HG02571 (cell line): ENCODE results near the gene KIF12.

Source experiments
- ATAC-seq: cut with Tn5 transposase; IDR thresholded peaks from one replicate; pipeline ENCODE4 v1.9.1; 2021; ENCODE audit warnings: mild to moderate bottlenecking, moderate library complexity; ENCODE audit not compliant: unreplicated experiment

Gene KIF12

DNA sequence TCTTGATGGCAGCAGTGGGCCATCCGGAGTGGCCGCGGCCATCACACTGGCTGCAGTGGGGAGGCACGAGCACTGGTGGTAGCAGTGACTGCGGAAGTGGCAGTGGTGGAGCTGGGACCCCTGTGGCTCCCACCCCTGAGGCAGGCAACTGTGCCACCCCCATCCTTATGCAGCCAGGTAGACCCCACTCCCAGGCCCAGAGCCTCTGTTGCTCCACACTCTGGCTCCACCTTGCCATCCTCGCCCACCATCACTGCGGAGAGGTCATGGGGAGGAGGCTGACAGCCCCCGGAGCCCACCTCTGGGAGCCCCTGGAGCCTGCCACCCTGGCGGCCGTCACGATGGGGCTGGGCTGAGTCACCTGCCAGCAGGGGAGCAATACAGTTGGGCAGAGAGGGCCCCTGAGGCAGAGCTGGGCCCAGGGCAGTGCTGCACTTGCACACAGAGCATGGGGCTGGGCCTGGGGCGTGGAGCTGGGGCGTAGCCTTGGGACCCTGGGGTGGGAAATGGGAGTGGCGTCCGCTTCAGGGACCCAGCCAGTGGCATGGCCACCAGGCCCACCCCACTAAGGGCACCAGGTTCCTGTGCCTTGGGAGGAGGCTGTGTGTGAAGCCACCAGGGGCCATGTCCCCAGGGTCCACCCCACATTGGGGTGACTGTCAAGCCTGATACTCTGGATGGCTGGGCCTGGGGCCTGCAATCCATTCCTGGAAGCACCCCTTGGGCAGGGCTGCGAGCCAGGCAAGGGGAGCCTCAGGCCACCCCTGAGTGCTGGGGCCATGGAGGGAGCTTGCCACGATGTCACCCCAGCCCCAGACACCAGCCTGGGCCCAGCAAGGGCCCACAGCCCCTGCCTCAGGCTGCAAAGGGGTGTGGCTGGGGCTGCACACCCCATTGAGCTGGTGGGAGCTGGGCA, 28.6 kb downstream of the KIF12 start:
- ATAC-seq = no peak

DNA sequence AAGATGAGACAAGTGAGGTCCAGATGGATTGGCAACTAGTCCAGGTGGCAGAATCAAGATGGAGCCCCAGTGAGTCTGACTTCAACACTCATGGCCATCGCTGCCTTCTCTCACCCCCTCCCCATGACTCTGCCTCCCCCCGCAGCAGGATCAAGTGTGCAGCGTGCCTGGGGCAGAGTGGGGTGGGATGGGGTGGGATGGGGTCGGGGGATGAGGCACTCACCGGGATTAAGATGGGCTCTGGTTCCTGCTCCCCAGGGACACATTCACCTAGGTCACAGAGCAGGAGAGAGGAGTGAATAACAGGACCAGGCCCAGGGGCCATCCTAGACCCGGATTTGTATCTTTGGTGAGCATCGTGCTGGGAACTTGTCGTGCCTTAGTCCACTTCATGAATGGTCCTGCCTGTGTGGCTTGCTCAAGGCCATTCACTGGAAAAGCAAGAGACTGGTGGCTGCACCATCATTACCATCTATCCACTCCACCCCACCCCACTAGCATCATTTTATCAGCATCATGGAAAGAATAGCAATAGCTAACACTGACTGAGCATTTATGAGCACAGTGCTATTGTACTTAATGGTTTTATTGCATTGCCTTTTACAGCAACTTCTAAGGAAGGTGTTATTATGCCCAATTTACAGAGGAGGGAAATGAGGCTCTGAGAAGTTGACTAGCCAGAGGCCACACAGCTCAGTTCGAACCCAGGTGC, 29.5 kb downstream of the KIF12 start:
- ATAC-seq = no peak

DNA sequence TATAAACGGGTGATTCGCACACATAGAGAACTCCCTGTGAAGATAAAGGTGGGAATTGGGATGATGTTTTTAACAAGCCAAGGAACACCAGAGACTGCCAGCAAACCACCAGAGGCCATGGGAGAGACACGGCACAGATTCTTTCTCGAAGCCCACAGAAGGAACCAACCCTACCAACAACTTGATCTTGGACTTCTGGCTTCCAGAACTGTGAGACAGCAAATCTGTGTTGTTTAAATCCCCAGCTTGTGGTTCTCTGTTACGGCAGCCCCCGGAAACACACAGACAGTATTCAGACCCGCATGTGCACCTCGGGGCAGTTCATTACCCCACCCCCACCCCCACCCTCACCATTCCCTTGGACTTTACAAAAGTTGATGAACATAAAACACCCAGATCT, 33.8 kb downstream of the KIF12 start:
- no peak for ATAC-seq

DNA sequence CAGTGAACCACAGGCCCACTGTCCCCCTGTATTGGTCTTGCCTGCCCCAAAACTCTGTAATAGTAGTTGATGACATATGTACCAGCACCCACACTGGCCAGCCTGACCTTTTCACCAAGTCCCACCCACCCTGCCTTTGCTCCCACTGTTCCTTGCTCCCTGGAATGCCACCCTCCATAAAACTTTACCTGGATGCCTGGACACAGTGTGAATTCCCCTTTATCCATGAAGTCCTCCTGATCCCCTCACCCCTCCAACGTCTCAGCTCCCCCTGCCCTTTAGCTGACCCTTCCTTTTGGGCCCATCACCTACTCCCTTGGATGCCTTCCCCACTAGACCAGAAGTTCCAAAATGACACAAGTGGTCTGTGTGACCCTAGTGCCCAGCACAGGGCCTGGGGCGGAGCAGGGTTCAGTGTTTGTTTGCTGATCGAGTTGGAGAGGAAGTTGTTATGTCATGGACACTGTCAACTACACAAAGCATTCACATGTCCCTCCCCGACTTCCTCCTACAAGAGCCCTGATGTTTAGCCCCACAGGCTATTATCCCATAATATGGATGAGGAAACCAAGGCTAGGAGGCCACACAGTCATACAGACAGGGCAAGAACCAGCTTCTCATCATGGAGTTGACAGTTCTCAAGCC, 37.1 kb downstream of the KIF12 start:
- ATAC-seq = no peak

DNA sequence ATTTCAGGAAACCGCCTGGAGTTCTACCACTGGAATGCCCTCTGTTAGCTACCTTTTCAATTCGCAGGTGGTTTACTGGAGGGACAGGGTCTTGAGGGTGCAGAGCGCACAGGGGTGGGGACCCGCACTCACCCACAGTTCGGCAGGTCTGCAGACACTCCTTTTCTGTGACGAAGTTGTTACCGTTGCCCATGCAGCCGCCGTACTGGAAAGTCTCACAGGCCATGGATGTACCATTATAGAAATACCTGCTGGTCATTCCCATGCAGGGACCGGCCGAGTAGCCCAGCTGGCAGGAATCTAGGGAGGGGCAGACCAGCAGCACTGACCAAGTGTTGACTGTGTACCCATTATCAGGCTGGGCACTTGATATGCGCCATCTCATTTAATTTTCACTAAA, 37.8 kb downstream of the KIF12 start:
- no peak for ATAC-seq

DNA sequence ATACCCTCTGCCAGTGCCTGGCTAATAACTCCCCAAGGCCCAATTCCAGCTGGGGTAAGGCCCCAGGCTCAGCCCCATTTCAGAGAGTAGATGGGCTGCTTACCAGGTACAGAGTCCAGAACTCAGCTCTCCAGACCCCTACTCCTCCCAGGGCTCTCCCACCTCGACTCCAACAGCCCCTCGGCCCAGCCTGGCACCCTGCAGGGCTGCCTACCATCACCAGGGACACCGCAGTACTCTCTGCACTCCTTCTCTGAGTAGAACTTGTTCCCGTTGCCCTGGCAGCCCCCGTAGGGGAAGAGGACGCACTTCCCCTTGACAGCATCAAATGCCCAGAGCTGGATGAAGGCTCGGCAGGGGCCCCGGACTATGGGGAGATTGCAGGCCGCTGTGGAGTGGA, 38.4 kb downstream of the KIF12 start:
- ATAC-seq = no peak

DNA sequence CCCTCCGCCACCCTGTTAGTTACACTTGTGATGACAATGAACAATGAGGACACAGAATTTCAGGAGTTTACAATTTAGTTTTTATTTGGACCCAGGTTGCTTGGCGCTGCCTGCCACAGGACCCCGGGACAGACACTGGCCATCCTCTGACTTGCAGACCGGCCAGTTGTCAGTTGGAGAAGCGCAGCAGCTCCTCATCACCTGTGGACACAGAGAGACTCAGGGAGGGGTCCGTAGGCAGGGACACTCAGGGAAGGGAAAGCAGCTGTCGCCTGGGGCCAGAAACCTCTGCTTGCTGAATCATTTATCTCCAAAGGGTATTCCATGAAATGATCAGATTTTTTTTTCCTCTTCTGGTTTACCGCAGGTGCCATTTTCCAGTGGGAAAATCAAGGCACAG, 39.0 kb downstream of the KIF12 start:
- ATAC-seq = no peak

DNA sequence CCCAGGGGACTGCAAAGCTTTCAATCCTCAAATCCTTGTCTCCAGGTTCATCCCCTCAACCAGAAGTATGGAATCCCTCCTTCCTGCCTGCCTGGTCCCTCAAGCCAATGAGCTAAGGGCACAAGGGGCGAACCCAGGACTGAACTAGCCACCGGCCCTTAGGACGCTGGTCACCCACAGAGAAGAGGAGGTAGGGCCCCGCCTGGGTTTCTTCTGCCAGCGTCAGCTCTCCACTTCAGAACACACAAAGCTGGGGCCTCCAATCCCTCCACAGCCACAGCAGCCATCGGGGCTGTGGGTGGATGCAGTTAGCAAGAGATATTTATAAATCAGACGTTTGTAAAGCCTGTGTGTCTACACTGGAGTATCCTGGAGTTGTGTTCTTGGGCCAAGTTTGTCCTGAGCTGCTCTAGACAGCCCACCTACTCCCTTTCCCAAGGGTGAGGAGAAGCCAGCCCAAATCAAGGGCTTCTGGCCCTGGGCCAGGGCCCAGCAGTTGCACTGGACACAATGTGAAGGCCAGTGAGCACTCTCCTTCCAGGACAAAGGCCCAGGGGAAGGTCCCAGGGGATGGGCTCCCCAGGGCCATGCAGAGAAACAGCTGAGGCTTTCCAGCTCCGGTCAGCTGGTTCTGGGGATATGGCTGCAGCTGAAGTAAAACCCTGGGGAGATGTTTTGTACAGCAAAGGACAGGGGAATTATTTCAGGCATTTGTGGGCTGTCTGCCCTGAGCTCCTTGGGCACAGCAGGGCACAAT, 39.9 kb downstream of the KIF12 start:
- no peak for ATAC-seq

DNA sequence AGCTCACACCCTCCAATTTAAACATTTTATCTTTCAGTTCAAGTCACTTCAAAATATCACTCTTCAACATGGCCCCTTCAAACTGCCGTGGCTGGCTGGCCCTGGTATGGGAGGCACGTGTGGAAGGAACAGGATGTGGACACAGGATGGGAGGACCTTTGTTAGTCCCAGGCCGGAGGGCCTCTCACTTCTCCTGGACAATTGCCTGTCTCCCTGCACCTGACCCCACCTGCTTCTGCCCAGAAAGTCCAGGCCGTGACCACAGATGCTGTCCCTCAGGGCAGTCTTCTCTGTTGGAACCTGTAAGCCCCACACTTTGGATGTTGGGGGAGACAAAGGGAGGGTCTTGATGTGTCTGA, 40.4 kb downstream of the KIF12 start:
- ATAC-seq = no peak

DNA sequence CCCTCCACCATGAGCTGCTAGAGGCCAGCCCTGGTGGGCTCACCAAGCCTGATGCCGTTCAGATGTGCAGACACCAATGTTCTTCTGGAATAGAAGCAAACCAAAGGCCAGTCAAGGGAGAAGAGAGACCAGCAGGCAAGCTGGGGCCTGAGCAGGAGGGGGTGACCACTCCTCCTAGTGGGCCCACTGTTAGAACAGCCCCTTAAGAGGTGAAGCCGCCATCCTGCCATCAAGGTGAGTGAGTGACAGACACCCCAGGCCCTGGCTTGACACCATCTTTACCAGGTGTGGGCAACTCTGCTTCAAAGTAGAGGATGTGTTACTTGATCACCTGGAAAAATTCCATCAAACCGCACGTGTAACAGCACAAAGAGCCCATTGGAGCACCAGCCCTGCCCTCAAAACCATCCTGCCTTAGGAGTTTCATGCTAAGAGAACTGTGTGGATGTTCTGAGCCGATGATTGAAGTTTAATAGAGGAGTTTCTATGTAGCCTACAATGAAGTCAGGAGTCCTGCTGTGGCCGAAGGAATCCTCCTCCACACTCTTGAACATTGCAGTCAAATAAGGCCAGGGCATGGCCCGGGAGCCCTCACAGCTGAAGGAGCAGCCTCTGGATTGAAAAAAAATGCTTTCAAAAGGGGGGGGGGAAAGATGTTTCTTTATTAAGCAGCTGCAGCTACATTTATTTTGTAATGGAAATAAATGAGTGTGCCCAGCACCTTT, 41.8 kb downstream of the KIF12 start:
- no peak for ATAC-seq

DNA sequence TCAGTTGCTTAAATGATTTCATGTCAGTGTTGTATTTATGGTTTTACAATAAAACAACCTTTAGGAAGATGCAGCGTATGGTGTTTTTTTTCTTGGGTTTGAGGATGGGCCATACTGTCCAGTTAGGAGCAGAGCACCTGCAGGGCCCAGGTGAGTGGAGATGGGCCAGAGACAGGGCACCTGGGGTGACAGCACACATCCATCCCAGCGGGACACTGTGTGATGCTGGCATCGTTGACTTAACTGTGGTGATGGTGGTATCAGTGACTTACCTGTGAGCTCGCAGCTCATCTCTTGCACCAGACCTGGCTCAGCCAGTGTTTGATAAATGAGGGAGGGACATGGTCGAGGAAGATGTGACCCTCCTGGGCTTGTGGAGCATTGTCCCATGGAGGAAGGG, 42.6 kb downstream of the KIF12 start:
- ATAC-seq = no peak

DNA sequence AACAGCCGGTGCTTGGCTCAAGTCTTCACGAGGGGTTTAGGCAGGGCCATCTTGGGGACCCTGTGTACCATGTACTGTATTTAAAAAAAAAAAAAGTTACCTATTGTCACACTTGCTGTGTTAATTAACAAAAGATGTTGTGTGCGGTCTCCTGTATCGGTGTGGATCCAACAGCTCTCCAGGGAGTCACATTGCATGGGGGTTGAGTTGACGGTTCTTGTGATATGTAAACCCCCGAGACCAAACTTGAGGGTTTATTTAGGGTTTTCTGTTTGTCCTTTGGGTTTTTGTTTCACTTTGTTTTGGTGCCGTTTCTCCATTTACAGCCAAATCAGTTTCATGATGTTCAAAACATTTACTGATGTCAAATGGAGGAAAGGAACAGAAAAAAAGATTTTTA, 43.2 kb downstream of the KIF12 start:
- ATAC-seq = no peak

DNA sequence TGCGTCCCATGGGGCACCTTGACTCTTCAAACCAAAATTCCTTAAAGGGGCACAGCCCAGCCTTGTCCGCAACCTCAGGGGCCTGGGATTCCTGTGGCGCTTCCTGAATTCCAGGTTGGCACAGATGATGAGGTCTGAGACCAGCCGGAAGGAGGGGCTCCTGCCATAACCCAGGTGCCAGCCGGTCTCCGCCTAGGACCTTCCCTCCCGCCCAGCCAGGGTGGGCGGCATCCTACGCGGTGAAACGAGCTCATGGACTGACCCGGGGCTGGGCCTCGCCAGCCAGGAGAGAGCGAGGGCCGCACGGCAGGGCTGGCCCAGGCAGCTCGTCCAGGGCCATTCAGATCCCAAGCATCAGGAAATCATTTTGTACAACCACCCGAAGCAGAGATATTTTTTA, 44.0 kb downstream of the KIF12 start:
- ATAC-seq = no peak

DNA sequence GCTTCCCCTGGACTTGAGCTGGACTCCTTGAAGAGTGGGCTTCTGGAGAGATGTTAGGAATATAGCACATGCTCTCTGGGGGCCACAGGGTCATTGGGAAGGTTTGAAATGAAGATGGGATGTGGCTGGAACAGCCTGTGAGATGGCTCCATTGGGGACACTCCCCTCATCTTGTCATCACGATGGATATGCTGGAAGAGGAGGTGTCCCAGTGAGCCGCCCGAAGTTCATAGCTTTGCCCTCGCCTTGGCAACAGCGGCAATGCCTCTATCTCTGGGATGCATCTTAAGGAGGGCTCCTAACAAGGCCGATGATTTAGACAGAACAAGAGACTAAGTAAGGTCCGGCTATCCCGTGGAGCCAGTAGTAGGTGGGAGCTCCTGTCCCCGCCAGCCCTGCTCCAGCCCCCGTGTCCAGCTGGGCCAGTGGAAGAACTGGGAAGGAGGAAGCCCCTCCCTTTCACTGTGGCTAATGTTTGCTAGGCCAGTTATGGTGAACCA, 44.9 kb downstream of the KIF12 start:
- ATAC-seq = no peak

DNA sequence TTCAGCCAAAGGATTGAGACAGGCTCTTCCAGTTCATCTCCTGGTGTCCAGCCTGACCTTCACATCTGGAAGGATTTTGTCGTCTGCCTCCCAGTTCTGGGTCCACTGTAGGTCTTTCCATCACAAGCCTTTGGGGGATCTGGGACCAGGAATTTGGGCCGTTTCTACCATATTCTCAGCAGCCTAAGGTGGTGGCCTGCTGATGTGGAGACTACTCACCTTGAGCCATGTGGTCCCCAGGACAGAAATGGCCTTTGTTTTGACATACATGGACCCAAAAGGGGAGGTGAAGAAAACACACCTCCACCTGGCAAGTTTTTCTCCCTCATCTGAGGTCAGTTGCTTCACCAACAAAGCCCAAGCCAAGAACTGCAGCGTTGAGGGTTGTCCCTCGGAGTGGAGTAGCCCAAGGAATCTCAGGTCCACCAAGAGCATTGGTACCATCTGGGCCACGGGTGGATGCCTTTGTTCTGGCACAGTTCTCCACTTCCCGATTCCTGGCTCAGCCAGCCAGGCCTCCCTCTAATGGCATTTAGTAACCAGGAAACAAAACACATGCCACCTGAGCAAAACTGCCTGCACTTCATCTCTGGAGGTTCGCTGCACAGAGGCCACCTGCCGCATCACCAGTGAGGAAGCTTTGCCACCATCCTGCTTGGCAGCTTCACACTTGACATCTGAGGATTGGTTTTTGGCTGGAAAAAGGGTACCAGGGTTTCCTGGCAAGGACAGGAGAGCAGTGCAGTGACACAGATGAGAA, 45.7 kb downstream of the KIF12 start:
- ATAC-seq = no peak

DNA sequence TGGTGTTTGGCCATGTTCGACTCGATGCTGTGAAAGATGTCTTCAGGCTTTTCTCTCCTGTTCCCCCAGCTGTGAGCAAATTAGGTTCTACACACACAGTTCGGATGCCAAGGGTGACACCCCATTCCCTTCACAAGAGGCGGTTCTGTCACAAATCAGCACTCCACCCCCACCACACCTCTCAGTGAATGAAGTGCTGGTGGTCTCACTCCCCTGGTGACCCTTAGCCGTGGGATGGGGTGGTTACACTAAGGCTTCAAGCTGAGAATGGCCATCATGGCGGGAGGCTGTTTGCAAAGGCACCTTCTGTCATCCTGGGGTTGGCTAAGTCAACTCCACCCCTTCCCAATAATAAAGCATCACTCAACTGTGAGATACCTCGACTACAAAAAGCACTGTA, 47.4 kb downstream of the KIF12 start:
- no peak for ATAC-seq

DNA sequence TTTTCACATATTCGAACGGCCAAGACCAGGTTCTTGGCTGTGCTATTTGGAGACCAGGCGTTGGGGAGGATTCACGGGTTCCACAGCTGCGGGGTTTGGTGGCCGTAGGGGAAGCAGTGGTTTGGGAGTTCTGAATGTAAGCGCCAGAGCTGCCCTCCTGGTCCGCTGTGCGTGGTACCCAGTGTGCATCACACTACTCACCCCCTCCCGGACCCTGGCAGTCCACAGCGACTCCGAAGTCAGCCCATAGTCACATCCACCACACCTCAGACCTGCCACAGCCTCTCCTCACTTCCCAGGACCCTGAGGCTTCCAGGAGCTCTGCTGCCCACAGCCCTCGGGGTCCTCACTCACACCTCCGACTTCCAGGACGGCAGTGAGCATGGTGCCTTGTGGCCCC, 47.8 kb downstream of the KIF12 start:
- ATAC-seq = no peak

DNA sequence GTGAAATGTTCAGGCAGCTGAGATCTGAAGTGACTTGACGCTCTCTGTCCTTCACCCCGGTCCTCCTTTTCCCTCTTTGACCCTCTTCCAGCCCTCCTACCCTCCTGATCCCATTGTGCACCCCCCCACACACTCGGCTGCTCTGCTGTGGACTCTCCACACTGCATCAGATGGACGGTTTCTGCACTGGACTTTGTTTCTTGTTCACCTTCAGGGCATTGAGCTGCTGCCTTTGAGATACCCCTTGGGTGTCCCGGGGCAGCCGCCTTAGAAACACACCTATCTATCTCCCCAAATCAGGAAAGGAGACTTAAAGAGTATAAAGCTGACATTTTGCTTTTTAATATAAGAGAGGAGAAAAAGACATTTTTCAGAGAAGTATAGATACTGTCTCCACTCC, 48.4 kb downstream of the KIF12 start:
- no peak for ATAC-seq

DNA sequence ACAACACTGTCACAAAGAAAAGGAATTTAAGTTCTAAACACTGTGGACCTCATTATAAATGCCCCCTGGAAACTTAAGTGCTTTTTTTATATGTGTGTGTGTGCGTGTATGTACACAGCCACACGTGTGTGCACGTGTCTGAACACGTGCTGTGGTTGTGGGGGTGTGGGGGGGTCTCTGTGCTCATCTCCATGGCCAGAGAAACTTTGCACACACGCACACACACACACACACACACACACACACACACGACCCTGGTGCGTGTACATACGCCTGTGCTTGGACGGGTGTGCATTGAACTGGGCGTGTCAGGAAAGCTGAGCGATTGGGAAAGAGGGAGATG, 48.9 kb downstream of the KIF12 start:
- no peak for ATAC-seq
